ENCODE measurements around the gene ZNF205. TPM values are rescaled to one million over a fixed set of nuclear protein-coding genes. Genes with fewer than 3 reads are reported as not detected.
A peak's percentile ranks its signal among the peaks of the same experiment; 100 is the strongest.
"Not testable (repeated sequence)": the region's sequence is repeated elsewhere in the genome, so short reads cannot be mapped to it uniquely, and the experiment has no call there.

The ZNF205 gene
- polyA plus RNA-seq, 2 donors, result 8.4 to 18.0 TPM

DNA sequence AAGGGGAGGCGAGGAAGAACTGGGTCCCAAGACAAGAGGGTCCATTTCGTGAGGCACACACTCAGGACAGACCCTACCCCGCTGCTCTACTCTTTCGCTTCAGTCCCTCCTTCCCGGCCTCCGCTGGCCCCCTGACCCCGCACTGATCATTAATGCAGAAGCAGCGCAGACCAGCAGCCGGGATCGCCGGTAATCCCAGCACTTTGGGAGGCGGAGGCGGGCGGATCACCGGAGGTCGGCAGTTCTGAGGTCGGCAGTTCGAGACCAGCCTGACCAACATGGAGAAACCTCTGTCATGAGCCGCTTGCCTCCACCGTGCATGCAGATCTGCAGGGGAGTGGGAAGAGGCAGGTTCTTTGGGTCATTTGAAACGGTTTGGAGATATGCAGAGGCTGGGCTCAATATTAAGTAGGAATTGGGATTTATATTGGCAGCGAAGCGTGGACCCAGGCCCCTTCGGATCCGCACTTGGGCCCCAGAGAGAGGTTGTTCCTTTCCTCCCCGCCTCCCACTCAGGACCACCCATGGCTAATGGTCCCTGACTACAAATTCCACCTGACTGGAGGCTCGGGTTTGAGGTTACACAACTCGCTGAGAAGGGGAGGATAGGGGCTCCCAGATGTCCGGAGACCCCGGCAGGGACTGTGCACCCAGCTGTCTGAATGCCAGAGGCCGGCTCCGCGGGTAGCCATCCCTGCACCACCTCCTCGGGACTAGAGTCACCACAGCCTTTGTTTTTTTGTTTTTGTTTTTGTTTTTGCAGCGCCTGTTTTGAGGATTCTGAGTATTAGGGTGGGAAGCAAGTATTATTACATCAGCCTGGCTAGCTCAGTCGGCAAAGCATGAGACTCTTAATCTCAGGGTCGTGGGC, 52.0 kb downstream of the ZNF205 start:
- no peak overlapping the region for H3K4me3 ChIP-seq (ENCODE audit: low read depth in 1 of 2, low read length in 2 of 2)
- WGBS, 2 donors, result 87 to 88% methylated on average over 37 of the region's 37 CpGs
- no peaks in the 10 kb centered on the region for H3K27me3 ChIP-seq (ENCODE audit: control insufficient read depth in 1 of 2, insufficient read depth in 2 of 2, low read length in 2 of 2)
- H3K4me1 ChIP-seq (ENCODE audit: control insufficient read depth in 2 of 2, insufficient read depth in 2 of 2, low read length in 1 of 2), result peaks cover 0 to 4% of the 10 kb centered on the region in 2 donors
- no peak overlapping the region for H3K27ac ChIP-seq (ENCODE audit: low read depth in 2 of 2, low read length in 1 of 2)
- no peaks in the 10 kb centered on the region for H3K36me3 ChIP-seq (ENCODE audit: control insufficient read depth in 2 of 2, insufficient read depth in 2 of 2, low read length in 1 of 2)
- H3K9me3 ChIP-seq (ENCODE audit: control insufficient read depth in 2 of 2, insufficient read depth in 1 of 2, low read depth in 1 of 2, low read length in 1 of 2), result peaks cover 0 to 2% of the 10 kb centered on the region in 2 donors

DNA sequence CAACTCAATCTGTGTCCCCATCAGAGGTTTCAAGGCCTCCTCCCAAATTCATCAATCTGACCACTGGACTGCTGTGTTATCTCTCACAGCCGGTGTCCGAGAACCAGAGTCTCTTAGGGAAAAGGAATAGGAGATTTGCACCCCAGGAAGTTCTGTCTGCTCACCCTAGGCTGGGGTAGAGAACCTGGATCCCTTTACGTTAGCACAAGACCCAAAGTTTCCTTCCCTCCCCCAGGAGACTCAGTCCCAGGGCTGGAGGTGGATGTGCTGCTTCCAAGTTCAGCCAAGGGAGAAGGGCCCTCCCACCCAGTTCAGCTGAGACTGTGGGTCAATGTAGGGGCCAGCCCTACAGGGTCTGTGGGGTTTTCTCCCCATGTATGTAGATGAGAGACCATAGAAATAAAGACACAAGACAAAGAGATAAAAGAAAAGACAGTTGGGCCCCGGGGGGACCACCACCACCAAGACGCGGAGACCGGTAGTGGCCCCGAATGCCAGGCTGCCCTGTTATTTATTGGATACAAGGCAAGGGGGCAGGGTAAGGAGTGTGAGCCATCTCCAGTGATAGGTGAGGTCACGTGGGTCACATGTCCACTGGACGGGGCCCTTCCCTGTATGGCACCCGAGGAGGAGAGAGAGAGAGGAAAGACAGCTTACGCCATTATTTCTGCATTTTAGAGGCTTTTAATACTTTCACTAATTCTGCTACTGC, 52.9 kb downstream of the ZNF205 start:
- H3K4me3 ChIP-seq (ENCODE audit: low read depth in 1 of 2, low read length in 2 of 2), result no peak overlapping the region
- no peaks in the 10 kb centered on the region for H3K36me3 ChIP-seq (ENCODE audit: control insufficient read depth in 2 of 2, insufficient read depth in 2 of 2, low read length in 1 of 2)
- H3K27me3 ChIP-seq (ENCODE audit: control insufficient read depth in 1 of 2, insufficient read depth in 2 of 2, low read length in 2 of 2), result no peaks in the 10 kb centered on the region
- peaks cover under 1 to 5% of the 10 kb centered on the region in 2 donors for H3K4me1 ChIP-seq (ENCODE audit: control insufficient read depth in 2 of 2, insufficient read depth in 2 of 2, low read length in 1 of 2)
- H3K27ac ChIP-seq (ENCODE audit: low read depth in 2 of 2, low read length in 1 of 2), result no peak overlapping the region
- WGBS, 2 donors, result 78 to 87% methylated on average over 12 of the region's 12 CpGs
- H3K9me3 ChIP-seq (ENCODE audit: control insufficient read depth in 2 of 2, insufficient read depth in 1 of 2, low read depth in 1 of 2, low read length in 1 of 2), result peaks cover 0 to 2% of the 10 kb centered on the region in 2 donors

GRCh38 chr16:3166505-3166886, 54.1 kb downstream of the ZNF205 start:
- Histone ChIP-seq H3K27me3 (ENCODE audit: control insufficient read depth in 1 of 2, insufficient read depth in 2 of 2, low read length in 2 of 2) (peaks cover 0 to 6% of the 10 kb centered on the region in 2 donors), H3K36me3 (ENCODE audit: control insufficient read depth in 2 of 2, insufficient read depth in 2 of 2, low read length in 1 of 2) (no peaks in the 10 kb centered on the region), H3K9me3 (ENCODE audit: control insufficient read depth in 2 of 2, insufficient read depth in 1 of 2, low read depth in 1 of 2, low read length in 1 of 2) (peaks cover 0 to 2% of the 10 kb centered on the region in 2 donors), H3K4me1 (ENCODE audit: control insufficient read depth in 2 of 2, insufficient read depth in 2 of 2, low read length in 1 of 2) (peaks cover 6 to 11% of the 10 kb centered on the region in 2 donors), H3K27ac (ENCODE audit: low read depth in 2 of 2, low read length in 1 of 2) (peak overlapping the region in 1 of 2 donors; percentile 62), H3K4me3 (ENCODE audit: low read depth in 1 of 2, low read length in 2 of 2) (no peak overlapping the region)
- WGBS, 2 donors, result 6 to 24% methylated on average over 1 of the region's 1 CpG

DNA sequence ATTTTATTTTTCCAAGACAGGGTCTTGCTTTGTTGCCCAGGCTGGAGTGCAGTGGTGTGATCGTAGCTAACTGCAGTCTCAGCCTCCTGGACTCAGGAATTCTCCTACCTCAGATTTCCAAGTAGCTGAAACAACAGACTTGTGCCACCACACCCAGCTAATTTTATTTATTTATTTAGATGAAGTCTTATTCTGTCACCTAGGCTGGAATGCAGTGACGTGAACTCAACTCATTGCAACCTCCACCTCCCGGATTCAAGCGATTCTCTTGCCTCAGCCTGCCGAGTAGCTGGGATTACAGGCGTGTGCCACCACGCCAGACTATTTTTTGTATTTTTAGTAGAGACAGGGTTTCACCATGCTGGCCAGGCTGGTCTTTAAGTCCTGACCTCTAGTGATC, 56.3 kb downstream of the ZNF205 start:
- 57 to 69% methylated on average over 7 of the region's 7 CpGs for WGBS, 2 donors
- H3K27ac ChIP-seq (ENCODE audit: low read depth in 2 of 2, low read length in 1 of 2); H3K4me3 ChIP-seq (ENCODE audit: low read depth in 1 of 2, low read length in 2 of 2); H3K9me3 ChIP-seq (ENCODE audit: control insufficient read depth in 2 of 2, insufficient read depth in 1 of 2, low read depth in 1 of 2, low read length in 1 of 2); H3K36me3 ChIP-seq (ENCODE audit: control insufficient read depth in 2 of 2, insufficient read depth in 2 of 2, low read length in 1 of 2): not testable (repeated sequence)
- peaks cover 0 to 10% of the 10 kb centered on the region in 2 donors for H3K27me3 ChIP-seq (ENCODE audit: control insufficient read depth in 1 of 2, insufficient read depth in 2 of 2, low read length in 2 of 2)
- peaks cover 6 to 14% of the 10 kb centered on the region in 2 donors for H3K4me1 ChIP-seq (ENCODE audit: control insufficient read depth in 2 of 2, insufficient read depth in 2 of 2, low read length in 1 of 2)

Other genes with a start within 250 kb of the ZNF205 start
- 10 to 100 TPM; 23.9 to 30.9 TPM for gene FLYWCH2, start 229.4 kb upstream of the ZNF205 start, polyA plus RNA-seq
- gene FLYWCH1, start 200.7 kb upstream of the ZNF205 start, polyA plus RNA-seq, result 10 to 100 TPM; 12.9 to 20.2 TPM
- 1 to 10 TPM; 1.6 to 1.8 TPM for gene KREMEN2, start 148.3 kb upstream of the ZNF205 start, polyA plus RNA-seq
- 10 to 100 TPM in 1 of 2 donors, 1 to 10 TPM in 1; 9.6 to 18.8 TPM for gene PAQR4, start 143.2 kb upstream of the ZNF205 start, polyA plus RNA-seq
- 10 to 100 TPM; 20.7 to 22.3 TPM for gene PKMYT1, start 132.1 kb upstream of the ZNF205 start, polyA plus RNA-seq
- under 1 TPM in 1 of 2 donors, not detected in 1; 0.02 TPM for gene CLDN9, start 99.7 kb upstream of the ZNF205 start, polyA plus RNA-seq
- gene CLDN6, start 94.4 kb upstream of the ZNF205 start, polyA plus RNA-seq, result under 1 TPM in 1 of 2 donors, not detected in 1; 0.06 TPM
- gene TNFRSF12A, start 92.2 kb upstream of the ZNF205 start, polyA plus RNA-seq, result 10 to 100 TPM; 16.6 to 21.1 TPM
- 10 to 100 TPM; 58.8 to 73.6 TPM for gene HCFC1R1, start 88.6 kb upstream of the ZNF205 start, polyA plus RNA-seq
- gene THOC6, start 88.6 kb upstream of the ZNF205 start, polyA plus RNA-seq, result 10 to 100 TPM; 24.3 to 37.2 TPM
- 100 to 1,000 TPM; 144 to 149 TPM for gene BICDL2, start 75.6 kb upstream of the ZNF205 start, polyA plus RNA-seq
- 1 to 10 TPM in 1 of 2 donors, under 1 TPM in 1; 0.51 to 2.6 TPM for gene MMP25, start 66.0 kb upstream of the ZNF205 start, polyA plus RNA-seq
- 10 to 100 TPM; 16.5 to 19.0 TPM for gene IL32, start 46.9 kb upstream of the ZNF205 start, polyA plus RNA-seq
- gene ZSCAN10, start 13.3 kb upstream of the ZNF205 start, polyA plus RNA-seq, result not detected
- 1 to 10 TPM; 6.5 to 9.4 TPM for gene ZNF213, start 22.4 kb downstream of the ZNF205 start, polyA plus RNA-seq
- gene OR1F1, start 75.6 kb downstream of the ZNF205 start, polyA plus RNA-seq, result not detected
- 1 to 10 TPM; 2.6 to 2.8 TPM for gene ZNF200, start 122.6 kb downstream of the ZNF205 start, polyA plus RNA-seq
- gene MEFV, start 144.0 kb downstream of the ZNF205 start, polyA plus RNA-seq, result under 1 TPM; 0.07 to 0.14 TPM
- 10 to 100 TPM in 1 of 2 donors, 1 to 10 TPM in 1; 7.9 to 12.7 TPM for gene ZNF263, start 170.9 kb downstream of the ZNF205 start, polyA plus RNA-seq
- 1 to 10 TPM in 1 of 2 donors, under 1 TPM in 1; 0.99 to 1.5 TPM for gene TIGD7, start 192.8 kb downstream of the ZNF205 start, polyA plus RNA-seq
- 10 to 100 TPM in 1 of 2 donors, 1 to 10 TPM in 1; 9.1 to 16.9 TPM for gene ZNF75A, start 192.9 kb downstream of the ZNF205 start, polyA plus RNA-seq
- under 1 TPM in 1 of 2 donors, not detected in 1; 0.04 TPM for gene OR2C1, start 243.3 kb downstream of the ZNF205 start, polyA plus RNA-seq

Measured in esophagus (tissue), 2 donors.